ENCODE measurements around the gene LYZL1. TPM values are rescaled to one million over a fixed set of nuclear protein-coding genes. Genes with fewer than 3 reads are reported as not detected.
"Not testable (repeated sequence)": the region's sequence is repeated elsewhere in the genome, so short reads cannot be mapped to it uniquely, and the experiment has no call there.

Gene LYZL1
- total RNA-seq, 2 donors from 2014 or later, result not detected

- H3K27me3 ChIP-seq, result no peaks in the 10 kb centered on the region
- H3K9me3 ChIP-seq, result no peaks in the 10 kb centered on the region
- intact Hi-C loops (cut with DNase I), result no loop called here
- no peaks in the 10 kb centered on the region for H3K36me3 ChIP-seq
- H3K27ac ChIP-seq, result no peak overlapping the region
- no peaks in the 10 kb centered on the region for H3K4me1 ChIP-seq
- H3K4me3 ChIP-seq, result no peak overlapping the region
- no peak for TF ChIP-seq CTCF (IDR thresholded peaks at IDR 0.05)
- no peak overlapping the region for H3K9ac ChIP-seq (ENCODE audit: low read depth in 2 of 2, low read length in 2 of 2)
- no peak for DNase-seq
Observed at GRCh38 chr10:29280488-29280840, 8.4 kb upstream of the LYZL1 start.

- Histone ChIP-seq H3K9me3 (no peaks in the 10 kb centered on the region), H3K9ac (ENCODE audit: low read depth in 2 of 2, low read length in 2 of 2) (no peak overlapping the region), H3K27me3 (no peaks in the 10 kb centered on the region), H3K4me1 (no peaks in the 10 kb centered on the region), H3K36me3 (no peaks in the 10 kb centered on the region), H3K4me3 (no peak overlapping the region), H3K27ac (no peak overlapping the region)
- intact Hi-C loops (cut with DNase I), result no loop called here
- no peak for DNase-seq
- no peak for TF ChIP-seq CTCF (IDR thresholded peaks at IDR 0.05)
Observed at GRCh38 chr10:29285624-29286051, 3.2 kb upstream of the LYZL1 start.

- no peaks in the 10 kb centered on the region for H3K36me3 ChIP-seq
- H3K27me3 ChIP-seq, result no peaks in the 10 kb centered on the region
- no peaks in the 10 kb centered on the region for H3K4me1 ChIP-seq
- no peak overlapping the region for H3K9ac ChIP-seq (ENCODE audit: low read depth in 2 of 2, low read length in 2 of 2)
- no peak overlapping the region for H3K4me3 ChIP-seq
- TF ChIP-seq CTCF (IDR thresholded peaks at IDR 0.05), result no peak
- DNase-seq, result no peak
- no peaks in the 10 kb centered on the region for H3K9me3 ChIP-seq
- intact Hi-C loops (cut with DNase I), result no loop called here
- no peak overlapping the region for H3K27ac ChIP-seq
Observed at GRCh38 chr10:29287635-29288034, 1.2 kb upstream of the LYZL1 start.

- H3K9me3 ChIP-seq; intact Hi-C loops (cut with DNase I); H3K27me3 ChIP-seq; H3K9ac ChIP-seq (ENCODE audit: low read depth in 2 of 2, low read length in 2 of 2); H3K4me1 ChIP-seq; DNase-seq; H3K4me3 ChIP-seq; H3K27ac ChIP-seq; H3K36me3 ChIP-seq: not testable (repeated sequence)
Observed at GRCh38 chr10:29291561-29291960, 2.7 kb downstream of the LYZL1 start.

- H3K9ac ChIP-seq (ENCODE audit: low read depth in 2 of 2, low read length in 2 of 2); H3K27ac ChIP-seq; intact Hi-C loops (cut with DNase I); H3K4me3 ChIP-seq; H3K36me3 ChIP-seq; DNase-seq; H3K9me3 ChIP-seq; H3K27me3 ChIP-seq; H3K4me1 ChIP-seq: not testable (repeated sequence)
Observed at GRCh38 chr10:29292406-29292805, 3.5 kb downstream of the LYZL1 start.

- H3K27me3 ChIP-seq, result no peaks in the 10 kb centered on the region
- H3K4me3 ChIP-seq, result no peak overlapping the region
- no peaks in the 10 kb centered on the region for H3K9me3 ChIP-seq
- TF ChIP-seq CTCF (IDR thresholded peaks at IDR 0.05), result no peak
- no peak overlapping the region for H3K9ac ChIP-seq (ENCODE audit: low read depth in 2 of 2, low read length in 2 of 2)
- intact Hi-C loops (cut with DNase I), result no loop called here
- H3K36me3 ChIP-seq, result no peaks in the 10 kb centered on the region
- H3K4me1 ChIP-seq, result no peaks in the 10 kb centered on the region
- no peak for DNase-seq
- H3K27ac ChIP-seq, result no peak overlapping the region
Observed at GRCh38 chr10:29295813-29296212, 6.9 kb downstream of the LYZL1 start.

- Histone ChIP-seq H3K27ac (no peak overlapping the region), H3K9ac (ENCODE audit: low read depth in 2 of 2, low read length in 2 of 2) (no peak overlapping the region), H3K4me1 (no peaks in the 10 kb centered on the region), H3K36me3 (no peaks in the 10 kb centered on the region), H3K4me3 (no peak overlapping the region), H3K9me3 (no peaks in the 10 kb centered on the region), H3K27me3 (no peaks in the 10 kb centered on the region)
- DNase-seq, result no peak
- intact Hi-C loops (cut with DNase I), result no loop called here
- TF ChIP-seq CTCF (IDR thresholded peaks at IDR 0.05), result no peak
Observed at GRCh38 chr10:29297678-29298077, 8.8 kb downstream of the LYZL1 start.

Data from colonic mucosa (tissue), 4 donors.